H1 (cell line): ENCODE results near the gene PAGE5. TPM values are rescaled to one million over a fixed set of nuclear protein-coding genes. Genes with fewer than 3 reads are reported as not detected.

ENCODE experiments used
- CTCF ChIA-PET: fragments of 300-600 bp; sonication (Branson Sonifier 250); formaldehyde crosslinking; loops from one replicate; lab custom pipeline; 2021; ENCODE audit not compliant: partially characterized antibody; lab: Charles Lee
- POLR2A ChIA-PET: fragments of 300-600 bp; sonication (Branson Sonifier 250); formaldehyde crosslinking; loops from one replicate; lab custom pipeline; 2021; ENCODE audit warnings: inconsistent platforms; ENCODE audit not compliant: partially characterized antibody; lab: Charles Lee
- DNase-seq, 2 experiments: peaks; one replicate each; pipeline versions ENCODE4 v3.0.0 to v3.0.0-alpha.2; 2010 to 2022; ENCODE audit warnings: low spot score in 2 of 2, low read depth in 1 of 2, mixed read lengths in 1 of 2
- FAIRE-seq: peaks from 2 replicates; lab custom pipeline; 2011; peaks lifted over from hg19 to GRCh38; lab: Jason Lieb, UNC
- H2AFZ ChIP-seq: 2 replicates; pipeline ENCODE4 v1.8.1; 2012; ENCODE audit warnings: low read length, inconsistent platforms
- H2AK5ac ChIP-seq: 2 replicates; pipeline ENCODE4 v1.6.1; 2013; ENCODE audit warnings: low read depth, low read length
- H2BK120ac ChIP-seq: replicated peaks from 2 replicates; pipeline ENCODE3; 2013; ENCODE audit warnings: low read depth, low read length, inconsistent platforms
- H2BK12ac ChIP-seq: 2 replicates; pipeline ENCODE4 v1.6.1; 2013; ENCODE audit warnings: low read depth, low read length
- H2BK15ac ChIP-seq: 2 replicates; pipeline ENCODE4 v1.6.1; 2013; ENCODE audit warnings: low read length
- H2BK20ac ChIP-seq: 2 replicates; pipeline ENCODE4 v1.6.1; 2013; ENCODE audit warnings: low read length
- H2BK5ac ChIP-seq: 2 replicates; pipeline ENCODE4 v1.6.1; 2013; ENCODE audit warnings: low read depth, low read length
- H3K14ac ChIP-seq: 2 replicates; pipeline ENCODE4 v1.6.1; 2013; ENCODE audit warnings: inconsistent platforms; ENCODE audit not compliant: insufficient read length
- H3K18ac ChIP-seq: 2 replicates; pipeline ENCODE4 v1.6.1; 2013; ENCODE audit warnings: low read length; ENCODE audit errors: extremely low read depth
- H3K23ac ChIP-seq: 2 replicates; pipeline ENCODE4 v1.6.1; 2013; ENCODE audit warnings: inconsistent platforms; ENCODE audit not compliant: insufficient read length
- H3K23me2 ChIP-seq: 2 replicates; pipeline ENCODE4 v1.6.1; 2013; ENCODE audit warnings: low read depth, low read length
- H3K27ac ChIP-seq: 2 replicates; pipeline ENCODE4 v1.6.1; 2011; ENCODE audit warnings: low read depth, low read length, inconsistent platforms
- H3K27me3 ChIP-seq, 4 experiments: replicated peaks in 1 of 4; 1 replicate in 1 of 4; 2 replicates in 3 of 4; pipeline versions ENCODE4 v1.6.1 to v1.8.1; 2011 to 2013; ENCODE audit warnings: low read length in 3 of 4, mild to moderate bottlenecking in 3 of 4, inconsistent platforms in 2 of 4, mixed read lengths in 2 of 4, moderate library complexity in 1 of 4; ENCODE audit not compliant: control insufficient read depth in 3 of 4, insufficient read depth in 3 of 4; ENCODE audit errors: extremely low read depth in 1 of 4
- H3K36me3 ChIP-seq, 4 experiments: 2 replicates each; pipeline versions ENCODE4 v1.6.1 to v1.8.1; 2011 to 2013; ENCODE audit warnings: mild to moderate bottlenecking in 4 of 4, low read length in 3 of 4, moderate library complexity in 2 of 4, control low read depth in 1 of 4, inconsistent platforms in 1 of 4; ENCODE audit not compliant: insufficient read depth in 4 of 4, control insufficient read depth in 2 of 4
- H3K4ac ChIP-seq: replicated peaks from 2 replicates; pipeline ENCODE3; 2013; ENCODE audit warnings: low read length, low read depth, mixed read lengths, inconsistent platforms; ENCODE audit not compliant: insufficient read length
- H3K4me1 ChIP-seq, 4 experiments: replicated peaks in 1 of 4; 1 replicate in 1 of 4; 2 replicates in 3 of 4; pipeline versions ENCODE4 v1.6.1 to v1.8.1; 2011 to 2013; ENCODE audit warnings: low read length in 3 of 4, inconsistent platforms in 2 of 4, mixed read lengths in 1 of 4; ENCODE audit not compliant: insufficient read depth in 4 of 4, control insufficient read depth in 3 of 4
- H3K4me2 ChIP-seq, 2 experiments: 2 replicates each; pipeline versions ENCODE4 v1.6.1 to v1.8.1; 2011 to 2013; ENCODE audit warnings: low read depth in 2 of 2, low read length in 2 of 2, control low read depth in 1 of 2, inconsistent platforms in 1 of 2, mild to moderate bottlenecking in 1 of 2; ENCODE audit not compliant: insufficient read depth in 1 of 2
- H3K4me3 ChIP-seq, 4 experiments: fragments of 200-600, 300-600 bp in 1 of 4; sonication (generic), shearing (Covaris generic), sonication (Bioruptor Twin) in 1 of 4; 2 replicates each; pipeline versions ENCODE4 v1.5.1 to v1.8.1; 2011 to 2016; ENCODE audit warnings: low read length in 4 of 4, low read depth in 3 of 4, control low read depth in 2 of 4, inconsistent platforms in 2 of 4, mild to moderate bottlenecking in 2 of 4, mixed read lengths in 1 of 4, moderate library complexity in 1 of 4; ENCODE audit not compliant: insufficient read depth in 2 of 4; ENCODE audit errors: extremely low read depth in 1 of 4
- H3K56ac ChIP-seq: replicated peaks from 2 replicates; pipeline ENCODE3; 2013; ENCODE audit warnings: low read depth, mild to moderate bottlenecking, mixed read lengths, low read length, inconsistent platforms; ENCODE audit not compliant: insufficient read length
- H3K79me1 ChIP-seq: 2 replicates; pipeline ENCODE4 v1.6.1; 2013; ENCODE audit warnings: low read depth, low read length, control low read depth
- H3K79me2 ChIP-seq, 2 experiments: 2 replicates each; pipeline versions ENCODE4 v1.6.1 to v1.8.1; 2012 to 2013; ENCODE audit warnings: low read length in 2 of 2, mild to moderate bottlenecking in 2 of 2, inconsistent platforms in 1 of 2; ENCODE audit not compliant: insufficient read depth in 2 of 2, control insufficient read depth in 1 of 2
- H3K9ac ChIP-seq, 4 experiments: replicated peaks in 1 of 4; 1 replicate in 1 of 4; 2 replicates in 3 of 4; pipeline versions ENCODE4 v1.6.1 to v1.8.1; 2011 to 2013; ENCODE audit warnings: low read depth in 3 of 4, low read length in 3 of 4, control low read depth in 2 of 4, mild to moderate bottlenecking in 2 of 4, moderate library complexity in 2 of 4, inconsistent platforms in 1 of 4; ENCODE audit errors: extremely low read depth in 1 of 4
- H3K9me3 ChIP-seq, 2 experiments: 2 replicates each; pipeline versions ENCODE4 v1.6.1 to v1.8.1; 2012 to 2013; ENCODE audit warnings: mild to moderate bottlenecking in 2 of 2, moderate library complexity in 2 of 2, control low read depth in 1 of 2, inconsistent platforms in 1 of 2, low read depth in 1 of 2, low read length in 1 of 2, mixed read lengths in 1 of 2; ENCODE audit not compliant: insufficient read depth in 2 of 2
- H4K20me1 ChIP-seq, 2 experiments: replicated peaks in 1 of 2; 2 replicates each; pipeline versions ENCODE3 to v1.8.1; 2011 to 2013; ENCODE audit warnings: inconsistent platforms in 2 of 2, low read length in 2 of 2, mild to moderate bottlenecking in 1 of 2; ENCODE audit not compliant: insufficient read depth in 2 of 2, control insufficient read depth in 1 of 2
- H4K5ac ChIP-seq: 2 replicates; pipeline ENCODE4 v1.6.1; 2013; ENCODE audit warnings: low read length, low read depth, mixed read lengths, inconsistent platforms; ENCODE audit not compliant: insufficient read length
- H4K8ac ChIP-seq: 2 replicates; pipeline ENCODE4 v1.8.0; 2013; ENCODE audit warnings: mild to moderate bottlenecking, moderate library complexity, low read length, inconsistent platforms; ENCODE audit not compliant: insufficient read depth; ENCODE audit errors: extremely low read depth
- H4K91ac ChIP-seq: replicated peaks from 2 replicates; pipeline ENCODE3; 2013; ENCODE audit warnings: low read length, mixed read lengths, inconsistent platforms; ENCODE audit not compliant: insufficient read length
- ASH2L ChIP-seq: fragments of 200-600, 300-600 bp; sonication (generic); IDR thresholded peaks from one replicate; pipeline ENCODE4 v1.7.1; 2017; ENCODE audit warnings: low read length
- BRCA1 ChIP-seq: IDR thresholded peaks from 2 replicates; pipeline ENCODE4 v1.6.1; 2012; ENCODE audit warnings: low read depth, low read length, improper control_type of control experiment
- CREB1 ChIP-seq: IDR thresholded peaks from 2 replicates; pipeline ENCODE4 v1.6.1; 2012; ENCODE audit warnings: inconsistent platforms
- EP300 ChIP-seq, 2 experiments: IDR thresholded peaks; 1 replicate in 1 of 2; 2 replicates in 1 of 2; pipeline ENCODE4 v1.6.1; 2011 to 2012; ENCODE audit warnings: low read depth in 2 of 2, low read length in 2 of 2, mild to moderate bottlenecking in 2 of 2, borderline replicate concordance in 1 of 2, inconsistent platforms in 1 of 2, moderate library complexity in 1 of 2
- FOSL1 ChIP-seq: IDR thresholded peaks from 2 replicates; pipeline ENCODE4 v1.6.1; 2011; ENCODE audit warnings: mild to moderate bottlenecking, low read depth, low read length, moderate library complexity; ENCODE audit not compliant: insufficient read depth
- GABPA ChIP-seq: IDR thresholded peaks from 2 replicates; pipeline ENCODE4 v1.6.1; 2011; ENCODE audit warnings: mild to moderate bottlenecking, low read length, moderate library complexity, borderline replicate concordance; ENCODE audit not compliant: insufficient read depth
- GTF2F1 ChIP-seq: IDR thresholded peaks from 2 replicates; pipeline ENCODE4 v1.6.1; 2012; ENCODE audit warnings: low read depth, low read length, improper control_type of control experiment, borderline replicate concordance
- JUN ChIP-seq: IDR thresholded peaks from 2 replicates; pipeline ENCODE4 v1.6.1; 2011; ENCODE audit warnings: low read depth, mild to moderate bottlenecking, improper control_type of control experiment, low read length
- MAFK ChIP-seq: IDR thresholded peaks from 2 replicates; pipeline ENCODE4 v1.6.1; 2012; ENCODE audit warnings: low read depth, mild to moderate bottlenecking, improper control_type of control experiment, low read length
- POLR2A ChIP-seq, 2 experiments: IDR thresholded peaks; 1 replicate in 1 of 2; 2 replicates in 1 of 2; pipeline ENCODE4 v1.6.1; 2011; ENCODE audit warnings: low read depth in 2 of 2, low read length in 2 of 2, mild to moderate bottlenecking in 2 of 2; ENCODE audit errors: control extremely low read depth in 1 of 2
- RNF2 ChIP-seq: fragments of 200-900, 300-1000 bp; sonication (generic); IDR thresholded peaks from 2 replicates; pipeline ENCODE4 v1.7.1; 2016; ENCODE audit warnings: borderline replicate concordance, low read depth, mild to moderate bottlenecking, antibody characterized with exemption, low read length; ENCODE audit not compliant: poor library complexity, severe bottlenecking; ENCODE audit errors: missing control alignments
- SP4 ChIP-seq: IDR thresholded peaks from 2 replicates; pipeline ENCODE4 v1.6.1; 2012; ENCODE audit warnings: low read length, inconsistent platforms
- TAF1 ChIP-seq: IDR thresholded peaks from 2 replicates; pipeline ENCODE4 v1.6.1; 2011; ENCODE audit warnings: mild to moderate bottlenecking, low read depth, low read length
- TBP ChIP-seq: IDR thresholded peaks from 2 replicates; pipeline ENCODE4 v1.6.1; 2011; ENCODE audit warnings: low read depth, low read length, improper control_type of control experiment
- TEAD4 ChIP-seq: IDR thresholded peaks from 2 replicates; pipeline ENCODE4 v1.6.1; 2012; ENCODE audit warnings: low read depth, low read length, inconsistent platforms, mixed read lengths
- WGBS, 2 experiments: shearing (Covaris generic) in 1 of 2; methylation state at CpG; one replicate each; pipeline versions ENCODE4 v1.1.6 to v1.1.7; 2013 to 2015; ENCODE audit warnings: low lambda C conversion rate in 2 of 2, mixed read lengths in 2 of 2, inconsistent platforms in 1 of 2, low coverage in 1 of 2, missing lambda C conversion rate in 1 of 2; ENCODE audit not compliant: insufficient replicate concordance in 2 of 2, insufficient coverage in 1 of 2, insufficient read length in 1 of 2; ENCODE audit errors: extremely low coverage in 1 of 2, missing lambda C conversion rate in 1 of 2; 5-methylcytosine and 5-hydroxymethylcytosine counted together
- polyA plus RNA-seq, 7 experiments: library from polyadenylated mRNA; depleted of rRNA in 3 of 7; stranded (reverse) in 5 of 7; unstranded in 2 of 7; fragments of >200 nt in 5 of 7; fragments of 200-250 nt in 2 of 7; gene quantifications; 1 replicate in 5 of 7; 2 replicates in 1 of 7; 4 replicates in 1 of 7; pipeline versions ENCODE4 v1.2.1 to v1.2.3, GENCODE V29; 2011 to 2013; ENCODE audit warnings: missing spikeins in 2 of 7, mixed read lengths in 2 of 7
- total RNA-seq: library from RNA; stranded (reverse); fragmentation: NEBNext Ultra II Directional; extraction: Animal tissue kit (Norgen Biotek cat#: 25700); gene quantifications from 2 replicates; pipeline ENCODE4 v1.2.1, GENCODE V29; 2021

The PAGE5 gene
- total and polyA plus RNA-seq, 2 of the 8 experiments (the other 6 are each of a cell fraction or from before 2014, with no cell fraction given) = not detected

- no peak for DNase-seq
- 80% methylated on average over 4 of the region's 6 CpGs; no CpG with 5 or more reads in 1 of the 2 experiments for WGBS, 2 experiments
- TF ChIP-seq EP300 (IDR thresholded peaks at IDR 0.05; ENCODE audit: borderline replicate concordance in 1 of 2, low read depth in 2 of 2, low read length in 2 of 2) (no peak), MAFK (no peak), SP4 (no peak), TBP (no peak), GABPA (no peak), GTF2F1 (no peak), BRCA1 (no peak), TAF1 (no peak), ASH2L (no peak), POLR2A (IDR thresholded peaks at IDR 0.05; ENCODE audit: control extremely low read depth in 1 of 2, low read depth in 2 of 2, low read length in 2 of 2) (no peak), RNF2 (no peak), TEAD4 (no peak), FOSL1 (no peak), CREB1 (no peak), JUN (no peak)
Observed at GRCh38 chrX:55240788-55241340, 20.7 kb downstream of the PAGE5 start.

More at GRCh38 chrX:55240788-55241340, 20.7 kb downstream of the PAGE5 start:
- Histone ChIP-seq H3K4me3 (no peak overlapping the region), H2BK12ac (no peak overlapping the region), H3K36me3 (no peaks in the 10 kb centered on the region), H3K4me1 (no peaks in the 10 kb centered on the region), H3K23me2 (no peaks in the 10 kb centered on the region), H2BK120ac (no peak overlapping the region), H3K56ac (no peak overlapping the region), H3K14ac (no peak overlapping the region), H2BK20ac (no peak overlapping the region), H4K5ac (no peak overlapping the region), H3K4ac (no peak overlapping the region), H2BK15ac (no peak overlapping the region), H3K27me3 (no peaks in the 10 kb centered on the region), H2AFZ (no peak overlapping the region), H3K4me2 (no peak overlapping the region), H4K20me1 (no peaks in the 10 kb centered on the region), H4K91ac (no peak overlapping the region), H3K23ac (no peak overlapping the region), H3K18ac (no peak overlapping the region), H2AK5ac (no peak overlapping the region), H3K79me1 (no peaks in the 10 kb centered on the region), H3K27ac (no peak overlapping the region), H3K9me3 (peaks cover 3 to 12% of the 10 kb centered on the region in 2 experiments; a peak in 3 of 4 replicates), H2BK5ac (no peak overlapping the region), H4K8ac (no peak overlapping the region), H3K9ac (no peak overlapping the region), H3K79me2 (no peaks in the 10 kb centered on the region)
- CTCF ChIA-PET = no interaction called here
- FAIRE-seq = no peak
- POLR2A ChIA-PET = no interaction called here
